Activated naive CD8-positive, alpha-beta T cell (primary cell): ENCODE data around the gene RXRB.
A peak's percentile ranks its signal among the peaks of the same experiment; 100 is the strongest.

Source experiments
- H3K27ac Mint-ChIP-seq: one replicate; pipeline ENCODE4 v1.8.0; 2021; ENCODE audit warnings: mixed read lengths
- H3K27me3 Mint-ChIP-seq: one replicate; pipeline ENCODE4 v1.8.0; 2021; ENCODE audit warnings: mixed read lengths
- H3K36me3 Mint-ChIP-seq: one replicate; pipeline ENCODE4 v1.8.0; 2021; ENCODE audit warnings: mixed read lengths
- H3K4me1 Mint-ChIP-seq: one replicate; pipeline ENCODE4 v1.8.0; 2021; ENCODE audit warnings: low read depth, mixed read lengths
- H3K4me3 Mint-ChIP-seq: one replicate; pipeline ENCODE4 v1.8.0; 2021; ENCODE audit warnings: mild to moderate bottlenecking, mixed read lengths
- H3K9me3 Mint-ChIP-seq: one replicate; pipeline ENCODE4 v1.8.0; 2021; ENCODE audit warnings: low read depth, mixed read lengths

The RXRB gene

DNA sequence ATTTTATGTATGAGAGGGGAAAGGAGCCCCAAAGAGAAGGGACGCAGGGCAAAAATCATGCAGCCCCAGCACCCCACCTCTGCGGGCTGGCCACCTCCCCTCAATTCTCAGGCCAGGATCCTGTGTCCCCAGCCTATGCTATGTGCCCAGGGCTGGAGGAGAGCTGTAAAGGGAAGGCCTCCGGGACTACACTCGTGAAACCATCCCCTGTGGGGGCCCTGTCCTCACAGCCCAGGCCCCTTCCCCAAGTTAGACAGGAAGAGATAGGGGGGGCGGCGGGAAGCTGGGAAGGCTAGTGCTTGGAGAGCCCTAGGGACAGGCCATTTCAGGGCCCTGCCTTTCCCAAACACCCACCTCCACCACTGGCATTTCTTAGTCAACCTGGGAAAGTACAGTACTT lies 6.8 kb downstream of the RXRB start:
- peak overlapping the region; percentile 63 for H3K4me3 Mint-ChIP-seq
- peaks cover 37% of the 10 kb centered on the region for H3K4me1 Mint-ChIP-seq
- no peaks in the 10 kb centered on the region for H3K9me3 Mint-ChIP-seq
- peak overlapping the region; percentile 41 for H3K27ac Mint-ChIP-seq
- H3K27me3 Mint-ChIP-seq: peaks cover 8% of the 10 kb centered on the region
- peaks cover 4% of the 10 kb centered on the region for H3K36me3 Mint-ChIP-seq

DNA sequence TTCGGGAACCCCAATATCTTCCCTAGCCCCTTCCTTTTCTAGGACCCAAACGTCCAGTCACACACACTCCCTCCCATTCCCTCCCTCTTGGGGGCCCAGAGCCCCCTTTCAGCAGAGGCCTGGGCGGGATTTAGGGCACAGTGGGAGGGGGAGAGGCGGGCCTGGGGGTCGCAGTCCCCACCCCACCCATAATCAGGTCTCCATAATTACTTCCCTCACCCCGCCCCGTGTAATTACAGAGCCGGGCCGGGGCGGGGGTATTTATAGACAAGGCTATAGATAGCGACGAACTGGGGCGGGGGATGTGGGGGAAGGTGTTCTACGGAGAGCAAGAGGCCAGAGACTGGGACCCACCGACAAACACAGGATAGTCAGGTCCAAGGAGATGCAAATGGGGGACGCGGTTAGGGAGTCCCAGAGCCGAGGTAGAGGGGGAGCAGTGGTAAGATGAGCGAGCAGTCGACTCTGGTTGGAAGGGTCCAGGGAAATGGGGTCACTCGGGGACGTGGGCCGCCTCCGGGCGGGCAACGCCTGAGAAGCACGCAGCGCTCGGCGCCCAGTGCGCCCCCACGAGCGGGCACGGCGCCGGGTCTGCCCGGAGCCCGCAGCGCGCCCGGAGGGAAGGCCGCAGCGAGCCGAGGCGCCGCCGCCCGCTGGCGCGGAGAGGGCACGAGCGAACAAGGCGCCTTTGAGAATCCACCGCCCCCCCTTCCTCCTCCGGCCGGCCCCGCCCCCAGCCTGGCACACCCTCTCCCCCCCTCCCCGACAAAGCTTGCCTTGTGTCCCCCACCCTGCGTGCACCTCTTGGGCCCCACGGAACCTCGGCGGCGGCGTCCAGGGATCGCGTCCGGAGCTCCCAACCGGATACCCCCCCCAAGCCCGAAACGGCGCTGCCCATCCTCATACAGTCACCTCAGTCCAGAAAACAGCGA lies 7.5 kb downstream of the RXRB start:
- peaks cover 4% of the 10 kb centered on the region for H3K36me3 Mint-ChIP-seq
- H3K9me3 Mint-ChIP-seq: no peaks in the 10 kb centered on the region
- peak overlapping the region; percentile 85 for H3K4me3 Mint-ChIP-seq
- peak overlapping the region; percentile 41 for H3K27ac Mint-ChIP-seq
- peaks cover 30% of the 10 kb centered on the region for H3K4me1 Mint-ChIP-seq
- H3K27me3 Mint-ChIP-seq: peaks cover 8% of the 10 kb centered on the region

DNA sequence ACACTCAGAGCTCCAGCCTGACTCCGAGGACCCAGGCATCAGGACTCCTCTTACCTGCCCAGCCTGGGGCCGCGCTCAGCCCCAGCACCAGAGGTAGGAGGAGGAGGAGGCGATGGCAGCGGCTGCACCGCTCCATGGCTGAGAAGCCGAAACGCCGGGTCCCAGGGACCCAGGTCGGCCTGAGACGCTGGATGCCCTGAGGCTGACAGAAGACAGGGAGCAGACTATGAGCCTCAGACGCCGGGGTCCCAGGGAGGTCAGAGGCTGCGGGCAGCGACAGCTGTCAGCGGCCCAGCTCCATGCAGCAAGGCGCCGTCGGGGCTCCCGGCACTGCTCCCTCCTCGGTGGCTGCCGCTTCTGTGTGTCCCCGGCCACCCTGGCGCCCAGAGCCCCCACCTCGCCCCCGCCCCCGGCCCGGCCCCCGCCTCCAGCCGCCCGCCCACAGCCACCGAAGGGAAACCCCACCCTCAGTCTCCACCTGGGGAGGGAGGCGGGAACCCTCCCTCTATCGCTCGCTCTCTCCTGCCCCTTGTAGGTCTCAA lies 8.3 kb downstream of the RXRB start, which contains the start of gene COL11A2:
Gene COL11A2 (minus strand): TSS at position 363 of the 542 bp plus-strand sequence. CDS start 227 bp downstream, at position 136.
- H3K36me3 Mint-ChIP-seq: peaks cover 8% of the 10 kb centered on the region
- no peaks in the 10 kb centered on the region for H3K9me3 Mint-ChIP-seq
- H3K4me3 Mint-ChIP-seq: peak within 1 kb of the TSS; percentile 85
- peak within 1 kb of the TSS; percentile 23 for H3K27ac Mint-ChIP-seq
- H3K4me1 Mint-ChIP-seq: peaks cover 25% of the 10 kb centered on the region
- peaks cover 10% of the 10 kb centered on the region for H3K27me3 Mint-ChIP-seq

DNA sequence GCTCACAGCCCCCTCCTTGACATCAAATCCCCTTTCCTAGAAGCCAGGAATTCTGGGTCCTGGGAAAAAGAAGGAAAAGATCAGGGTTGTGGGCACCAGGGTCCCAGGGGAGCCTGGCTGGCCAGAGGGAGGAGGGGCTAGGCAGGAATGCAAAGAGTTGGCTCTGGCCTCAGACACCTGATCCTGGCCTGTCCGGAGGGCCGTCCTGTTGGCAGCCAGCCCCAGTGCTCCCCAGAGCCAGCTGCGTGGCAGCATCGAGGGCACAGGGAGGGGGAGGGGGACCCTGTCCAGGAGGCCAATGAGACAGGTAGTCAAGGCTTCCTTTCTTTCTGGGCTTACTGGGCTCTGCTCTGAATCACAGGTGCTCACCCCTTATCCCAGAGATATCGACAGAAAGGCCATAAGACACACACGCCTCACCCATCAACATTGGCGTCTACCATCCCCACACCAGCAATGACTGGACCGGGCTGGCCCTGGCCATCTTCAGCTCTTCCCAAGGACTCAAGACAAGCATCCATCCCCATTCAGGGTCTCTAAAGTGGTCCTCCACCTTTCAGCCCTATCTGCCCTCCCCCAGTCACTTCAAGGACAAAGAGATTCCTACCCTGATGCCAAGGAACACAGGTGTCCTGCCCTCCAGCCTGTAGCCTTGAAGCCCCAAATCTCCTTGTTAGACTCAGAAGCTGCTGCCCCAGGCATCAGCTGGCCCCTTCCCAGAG lies 8.9 kb downstream of the RXRB start:
- H3K4me3 Mint-ChIP-seq: peak overlapping the region; percentile 46
- peaks cover 10% of the 10 kb centered on the region for H3K27me3 Mint-ChIP-seq
- H3K4me1 Mint-ChIP-seq: peaks cover 24% of the 10 kb centered on the region
- H3K36me3 Mint-ChIP-seq: peaks cover 8% of the 10 kb centered on the region
- H3K27ac Mint-ChIP-seq: no peak overlapping the region
- H3K9me3 Mint-ChIP-seq: no peaks in the 10 kb centered on the region

DNA sequence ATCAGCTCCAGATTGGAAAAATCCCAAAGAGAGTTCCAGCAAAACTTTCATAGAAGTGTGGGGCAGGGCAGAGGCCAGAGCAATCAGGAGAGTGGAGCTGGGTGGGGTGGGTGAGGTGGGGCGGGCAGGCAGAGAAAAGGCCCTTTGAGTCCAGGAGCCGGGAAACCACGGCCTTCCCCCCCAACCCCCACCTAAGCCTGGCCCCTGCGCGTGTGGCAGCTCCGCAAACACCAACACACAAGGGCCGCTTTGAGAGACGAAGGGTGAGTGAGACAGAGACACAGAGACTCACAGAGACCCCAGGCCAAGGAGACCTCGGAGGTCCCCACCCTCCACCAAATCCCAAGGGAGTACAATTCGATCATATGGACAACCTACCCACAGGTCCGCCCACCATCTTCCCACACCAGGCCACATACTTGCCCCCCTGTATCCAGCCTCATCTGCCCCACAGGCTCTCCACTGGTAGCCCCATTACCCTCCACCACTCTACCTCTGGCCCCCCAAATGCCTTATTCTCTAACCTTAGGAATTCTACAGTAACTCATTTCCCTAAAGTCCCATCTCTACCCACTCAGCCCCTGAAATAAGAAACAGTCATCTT lies 9.9 kb downstream of the RXRB start:
- H3K27ac Mint-ChIP-seq: no peak overlapping the region
- H3K4me3 Mint-ChIP-seq: no peak overlapping the region
- peaks cover 8% of the 10 kb centered on the region for H3K36me3 Mint-ChIP-seq
- peaks cover 22% of the 10 kb centered on the region for H3K4me1 Mint-ChIP-seq
- no peaks in the 10 kb centered on the region for H3K9me3 Mint-ChIP-seq
- H3K27me3 Mint-ChIP-seq: peaks cover 10% of the 10 kb centered on the region

DNA sequence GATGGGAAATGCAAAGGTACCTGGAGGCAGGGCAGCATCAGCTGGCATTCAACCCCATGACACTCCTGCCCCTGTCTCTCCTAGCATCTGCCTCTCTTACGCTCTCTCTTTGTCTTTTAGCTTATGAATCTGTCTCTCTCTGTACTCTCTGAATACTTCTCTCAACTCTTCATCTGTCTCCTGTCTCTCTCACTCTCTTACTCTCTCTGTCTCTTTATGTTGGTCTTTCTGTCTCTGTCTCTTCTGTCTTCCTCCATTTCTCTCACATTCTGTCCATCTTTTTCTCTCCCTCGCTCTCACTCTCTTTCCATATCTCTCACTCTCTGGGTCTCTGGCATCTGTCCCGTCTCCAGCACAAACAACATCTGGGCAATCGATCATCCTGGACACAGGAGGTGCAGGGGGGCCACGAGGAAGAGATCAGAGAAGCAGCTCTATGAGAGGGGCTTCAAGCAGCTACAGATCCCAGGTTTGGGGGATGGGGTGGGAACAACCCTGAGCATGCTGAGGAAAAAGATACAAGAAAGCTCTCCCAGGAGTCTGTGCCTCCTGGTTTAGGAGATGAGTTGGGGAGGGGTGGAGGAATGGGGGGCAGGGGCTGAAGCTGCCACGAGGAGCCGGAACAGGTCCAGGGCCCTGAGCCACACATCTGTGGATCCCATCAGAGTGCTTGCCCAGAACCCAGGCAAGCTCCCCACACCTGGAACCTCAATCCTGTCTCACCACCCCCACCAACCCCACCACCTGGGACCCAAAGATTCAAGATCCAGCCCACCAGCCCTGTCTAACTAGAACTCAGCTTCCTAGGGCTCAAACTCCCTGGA lies 10.6 kb downstream of the RXRB start:
- H3K4me3 Mint-ChIP-seq: no peak overlapping the region
- no peak overlapping the region for H3K27ac Mint-ChIP-seq
- peaks cover 6% of the 10 kb centered on the region for H3K36me3 Mint-ChIP-seq
- no peaks in the 10 kb centered on the region for H3K9me3 Mint-ChIP-seq
- H3K4me1 Mint-ChIP-seq: peaks cover 20% of the 10 kb centered on the region
- peaks cover 10% of the 10 kb centered on the region for H3K27me3 Mint-ChIP-seq

DNA sequence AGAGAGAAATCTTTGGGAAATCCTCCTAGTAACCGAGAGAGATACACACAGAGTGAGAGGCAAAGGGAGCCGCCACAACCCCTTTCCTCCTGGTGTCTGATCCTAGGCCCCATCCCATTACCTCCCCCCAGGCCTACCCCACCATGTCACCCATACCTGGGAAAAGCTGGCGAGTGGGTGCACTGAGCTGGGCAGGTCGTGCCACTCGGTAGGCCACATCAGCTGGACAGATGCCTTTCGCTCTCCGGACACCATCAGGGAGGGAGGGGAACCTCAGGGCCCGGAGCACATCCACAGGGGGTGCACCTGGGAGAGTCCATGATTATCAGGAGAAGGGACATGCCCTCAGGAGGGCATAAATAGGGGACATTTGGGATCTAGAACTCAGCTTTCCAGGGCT lies 11.3 kb downstream of the RXRB start:
- no peaks in the 10 kb centered on the region for H3K9me3 Mint-ChIP-seq
- H3K4me3 Mint-ChIP-seq: no peak overlapping the region
- H3K27ac Mint-ChIP-seq: no peak overlapping the region
- peaks cover 10% of the 10 kb centered on the region for H3K36me3 Mint-ChIP-seq
- H3K27me3 Mint-ChIP-seq: peaks cover 10% of the 10 kb centered on the region
- peaks cover 27% of the 10 kb centered on the region for H3K4me1 Mint-ChIP-seq

DNA sequence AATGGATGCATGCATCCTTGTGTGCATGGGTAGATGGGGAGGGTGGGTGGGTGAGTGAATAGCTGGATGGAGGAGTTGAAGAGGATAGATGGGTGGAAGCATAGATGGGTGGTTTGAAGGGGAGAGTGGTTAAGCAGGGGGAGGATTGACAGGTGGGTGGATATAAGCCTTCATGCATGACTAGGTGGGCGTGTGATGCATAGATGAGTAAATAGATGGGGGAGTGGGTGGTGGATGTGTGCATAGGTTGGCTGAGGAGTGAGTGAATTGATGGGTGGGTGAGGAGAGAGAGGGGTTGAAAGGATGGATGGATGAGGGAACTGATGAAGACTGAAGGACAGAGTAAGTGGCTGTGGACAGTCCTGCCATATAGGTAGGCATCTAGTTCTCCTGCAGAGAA lies 12.7 kb downstream of the RXRB start:
- Mint-ChIP-seq H3K36me3 (peaks cover 21% of the 10 kb centered on the region), H3K27me3 (peaks cover 10% of the 10 kb centered on the region), H3K27ac (no peak overlapping the region), H3K4me3 (no peak overlapping the region), H3K4me1 (peaks cover 31% of the 10 kb centered on the region), H3K9me3 (peaks cover 10% of the 10 kb centered on the region)

DNA sequence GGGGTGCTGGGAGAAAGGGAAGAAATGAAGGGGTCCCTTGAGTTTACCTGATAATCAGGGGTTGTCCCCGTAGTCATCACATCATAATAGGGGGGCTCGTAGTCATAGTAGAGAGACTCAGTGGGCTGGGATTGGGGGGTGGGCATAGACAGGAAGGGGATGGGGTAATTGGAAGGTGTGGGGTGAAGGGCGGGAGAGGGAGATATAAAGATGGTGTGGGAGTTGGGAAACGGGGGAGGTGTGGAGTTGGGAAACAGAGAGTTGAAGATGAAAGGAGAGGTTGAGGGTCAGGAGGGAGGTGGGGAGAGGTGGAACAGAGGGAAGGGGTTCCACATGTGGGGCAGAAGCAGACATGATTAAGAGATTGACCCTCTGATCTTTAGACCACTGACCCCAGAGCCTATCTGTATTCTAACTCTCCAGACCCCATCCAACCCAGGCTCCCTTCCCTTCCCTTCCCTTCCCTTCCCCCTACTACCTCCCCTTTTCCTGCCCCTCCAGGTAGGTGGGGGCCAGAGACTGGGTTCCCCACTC lies 14.7 kb downstream of the RXRB start:
- peaks cover 8% of the 10 kb centered on the region for H3K27me3 Mint-ChIP-seq
- no peak overlapping the region for H3K27ac Mint-ChIP-seq
- peaks cover 23% of the 10 kb centered on the region for H3K36me3 Mint-ChIP-seq

DNA sequence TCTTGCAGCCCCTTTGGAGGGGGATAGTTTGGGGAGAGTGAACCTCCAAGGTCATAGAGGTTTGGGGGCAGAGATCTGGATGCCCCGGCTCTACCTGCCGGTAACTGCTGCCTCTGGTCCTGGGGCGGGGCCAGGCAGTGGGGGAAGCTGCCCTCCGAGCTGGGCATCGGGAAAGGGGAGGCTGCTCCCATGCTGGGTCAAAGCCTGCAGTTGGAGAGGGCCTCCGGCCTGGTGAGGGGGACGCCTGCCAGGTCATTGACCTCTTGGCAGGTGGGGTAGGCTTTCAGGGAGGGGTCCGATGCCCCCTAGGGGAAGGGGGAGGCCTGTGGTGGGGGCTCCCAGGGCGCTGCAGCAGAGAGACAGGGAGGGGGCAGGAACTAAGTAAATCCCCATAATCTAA lies 15.3 kb downstream of the RXRB start:
- H3K4me3 Mint-ChIP-seq: no peak overlapping the region
- no peak overlapping the region for H3K27ac Mint-ChIP-seq
- peaks cover 23% of the 10 kb centered on the region for H3K36me3 Mint-ChIP-seq
- peaks cover 11% of the 10 kb centered on the region for H3K9me3 Mint-ChIP-seq
- H3K4me1 Mint-ChIP-seq: peaks cover 27% of the 10 kb centered on the region
- H3K27me3 Mint-ChIP-seq: peaks cover 6% of the 10 kb centered on the region

More for the DNA sequence above, 14.7 kb downstream of the RXRB start:
- H3K9me3 Mint-ChIP-seq: peaks cover 11% of the 10 kb centered on the region
- H3K4me1 Mint-ChIP-seq: peaks cover 27% of the 10 kb centered on the region
- no peak overlapping the region for H3K4me3 Mint-ChIP-seq

DNA sequence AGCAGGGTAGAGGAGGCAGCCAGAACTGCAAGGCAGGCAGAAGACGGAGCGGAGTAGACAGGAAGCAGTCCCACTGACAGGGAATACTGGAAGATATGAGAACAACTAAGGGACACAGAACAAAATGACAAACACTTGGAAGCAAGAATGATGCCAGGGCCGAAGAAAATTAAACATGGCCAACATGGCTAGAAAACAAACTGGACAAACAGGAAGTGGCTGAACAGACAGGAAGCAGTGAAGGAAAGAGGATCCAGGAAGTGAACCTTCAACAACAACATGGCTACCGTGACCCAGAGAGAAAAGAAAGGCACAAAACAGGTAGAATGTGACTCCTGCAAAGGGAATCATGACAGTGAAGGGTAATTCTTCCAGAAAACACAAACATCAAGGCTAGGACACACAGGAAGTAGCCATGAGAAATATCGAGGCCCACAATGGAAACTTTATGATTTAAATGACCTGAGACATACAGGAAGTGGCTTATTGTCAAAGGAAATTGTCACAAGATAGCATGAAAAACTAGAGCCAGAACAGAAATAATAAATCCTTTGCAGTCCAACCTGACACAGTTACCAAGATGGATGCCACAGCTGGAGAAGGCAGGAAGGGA lies 17.3 kb downstream of the RXRB start:
- H3K27me3 Mint-ChIP-seq: peaks cover 2% of the 10 kb centered on the region
- peaks cover 21% of the 10 kb centered on the region for H3K36me3 Mint-ChIP-seq
- peaks cover 27% of the 10 kb centered on the region for H3K4me1 Mint-ChIP-seq
- peaks cover 11% of the 10 kb centered on the region for H3K9me3 Mint-ChIP-seq
- peak overlapping the region; percentile 72 for H3K4me3 Mint-ChIP-seq
- H3K27ac Mint-ChIP-seq: peak overlapping the region; percentile 97

DNA sequence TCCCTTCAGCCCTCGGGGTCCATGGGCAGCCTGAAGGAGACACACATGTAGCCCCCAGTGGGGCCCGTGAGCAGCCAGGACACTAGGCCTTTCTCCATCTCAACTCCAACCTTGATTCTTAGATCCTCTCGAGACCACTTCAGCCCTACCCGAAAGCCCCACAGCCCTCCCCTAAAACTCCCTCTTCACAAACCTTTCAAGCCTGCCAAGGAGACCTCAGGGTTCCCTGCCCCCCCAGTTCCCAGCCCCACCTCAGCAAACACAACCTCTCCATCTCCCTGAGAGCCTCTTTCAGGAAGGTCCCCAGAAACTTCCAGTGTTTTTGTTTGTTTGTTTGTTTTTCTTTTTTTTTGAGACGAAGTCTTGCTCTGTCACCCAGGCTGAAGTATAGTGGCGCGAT lies 19.3 kb downstream of the RXRB start:
- Mint-ChIP-seq H3K27me3 (no peaks in the 10 kb centered on the region), H3K4me3 (no peak overlapping the region), H3K36me3 (peaks cover 16% of the 10 kb centered on the region), H3K27ac (no peak overlapping the region), H3K4me1 (peaks cover 24% of the 10 kb centered on the region), H3K9me3 (peaks cover 11% of the 10 kb centered on the region)

DNA sequence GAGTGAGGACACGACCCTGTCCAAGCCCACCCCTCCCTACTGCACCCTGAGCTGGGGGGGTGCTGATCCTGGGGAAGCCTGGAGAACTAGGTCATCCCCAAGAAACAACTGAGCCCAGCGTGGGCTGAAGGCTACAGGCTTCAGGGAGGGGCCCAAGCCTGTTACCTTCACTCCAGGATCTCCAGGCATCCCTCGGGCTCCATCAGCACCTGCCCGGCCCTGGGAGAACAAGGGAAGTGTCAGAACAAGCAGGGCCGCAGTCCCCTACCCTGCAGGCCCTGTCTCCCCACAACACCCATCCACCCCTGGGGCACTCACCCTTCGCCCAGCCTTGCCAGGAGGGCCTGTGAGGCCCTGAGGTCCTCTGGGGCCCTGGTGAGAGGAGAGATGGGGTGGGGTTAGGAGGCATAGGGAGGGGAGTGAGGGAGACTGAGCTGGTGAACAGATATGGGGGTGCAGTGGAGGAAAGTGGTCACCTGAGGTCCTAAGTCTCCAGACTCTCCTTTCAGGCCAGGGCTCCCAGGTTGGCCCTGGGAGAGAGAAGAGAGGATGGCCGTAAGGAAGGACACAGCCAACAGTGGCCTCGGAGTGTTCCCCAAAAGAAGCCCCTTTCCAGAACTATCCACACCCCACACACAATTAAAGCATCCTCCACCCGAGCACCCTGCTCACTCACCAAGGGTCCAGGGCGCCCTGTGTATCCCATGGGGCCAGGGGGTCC lies 21.6 kb downstream of the RXRB start:
- H3K4me1 Mint-ChIP-seq: peaks cover 14% of the 10 kb centered on the region
- peaks cover 11% of the 10 kb centered on the region for H3K9me3 Mint-ChIP-seq
- H3K36me3 Mint-ChIP-seq: peaks cover 12% of the 10 kb centered on the region
- no peak overlapping the region for H3K27ac Mint-ChIP-seq
- no peaks in the 10 kb centered on the region for H3K27me3 Mint-ChIP-seq
- no peak overlapping the region for H3K4me3 Mint-ChIP-seq
